NCI-H187 (cell line): ENCODE results near the gene ZNF839.
"Not testable (repeated sequence)": the region's sequence is repeated elsewhere in the genome, so short reads cannot be mapped to it uniquely, and the experiment has no call there.

ENCODE experiments used
- DNase-seq, 2 experiments: peaks; one replicate each; lab custom pipeline; 2025; lab: John Stamatoyannopoulos, UW

ZNF839 gene

DNA sequence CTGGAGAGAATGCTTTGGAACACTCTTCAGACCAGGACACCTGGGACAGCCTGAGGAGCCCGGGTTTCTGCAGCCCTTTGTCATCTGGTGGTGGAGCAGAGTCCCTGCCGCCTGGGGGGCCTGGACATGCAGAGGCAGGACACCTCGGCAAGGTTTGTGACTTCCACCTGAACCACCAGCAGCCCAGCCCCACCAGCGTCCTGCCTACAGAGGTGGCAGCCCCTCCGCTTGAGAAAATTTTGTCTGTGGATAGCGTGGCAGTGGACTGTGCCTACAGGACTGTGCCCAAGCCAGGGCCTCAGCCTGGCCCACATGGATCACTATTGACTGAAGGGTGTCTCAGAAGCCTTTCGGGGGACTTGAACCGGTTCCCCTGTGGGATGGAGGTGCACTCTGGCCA is 22.0 kb downstream of the ZNF839 start:
- DNase-seq = no peak

DNA sequence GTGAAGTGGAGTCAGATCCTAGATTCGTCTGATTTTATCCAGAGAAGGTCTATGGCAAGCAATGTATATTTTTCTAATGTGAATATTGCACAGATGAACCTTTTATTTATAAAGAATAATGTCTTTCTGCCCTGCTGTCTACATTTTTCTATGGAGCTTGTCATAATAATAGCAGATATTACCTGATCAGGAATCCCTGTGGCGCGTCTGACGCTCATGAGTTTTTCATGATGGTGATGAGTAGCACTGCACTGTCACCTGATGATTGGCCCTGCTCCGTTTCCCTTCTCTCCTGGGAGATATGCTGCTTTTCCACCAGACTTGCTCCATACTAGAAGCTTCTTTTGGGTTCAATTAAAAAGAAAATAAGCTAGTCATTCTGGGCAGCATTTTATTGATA is 22.7 kb downstream of the ZNF839 start:
- no peak for DNase-seq

DNA sequence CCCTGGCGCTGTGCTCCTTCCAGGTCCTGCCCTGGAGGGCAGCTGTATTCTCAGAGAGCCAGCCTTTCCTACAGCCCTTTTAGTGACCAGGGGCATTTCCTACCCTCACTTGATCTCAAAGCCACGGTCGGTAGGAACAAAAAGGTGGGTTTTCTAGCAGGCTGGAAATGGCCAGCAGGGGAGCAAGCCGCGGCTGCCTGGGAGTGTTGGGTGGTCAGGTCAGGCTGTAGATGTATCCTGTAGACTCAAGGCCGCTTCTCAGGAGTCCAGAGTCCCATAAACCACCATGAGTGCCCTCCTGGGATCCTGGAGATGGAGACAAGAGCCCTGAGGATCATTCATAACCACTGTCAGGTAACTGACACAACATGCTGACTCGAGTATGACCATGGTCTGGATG is 24.5 kb downstream of the ZNF839 start:
- no peak for DNase-seq

DNA sequence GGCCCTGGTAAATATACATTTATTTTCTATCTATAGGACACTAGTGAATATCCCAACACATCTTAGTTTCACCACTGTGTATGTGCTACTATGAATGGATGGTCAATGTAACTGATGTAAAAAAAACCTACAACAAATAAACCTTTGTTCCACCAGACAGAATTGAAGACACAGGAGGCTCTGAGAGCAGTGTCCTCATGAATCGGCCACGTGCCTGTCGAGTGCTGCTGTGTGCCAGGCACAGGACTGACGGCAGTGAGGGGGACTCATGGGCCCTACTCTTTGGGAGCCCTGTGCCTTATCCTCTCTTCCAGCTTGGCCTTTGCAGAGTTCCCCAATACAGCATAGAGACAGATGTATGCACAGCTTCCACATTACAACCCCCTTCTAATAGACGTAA is 24.9 kb downstream of the ZNF839 start:
- no peak for DNase-seq

DNA sequence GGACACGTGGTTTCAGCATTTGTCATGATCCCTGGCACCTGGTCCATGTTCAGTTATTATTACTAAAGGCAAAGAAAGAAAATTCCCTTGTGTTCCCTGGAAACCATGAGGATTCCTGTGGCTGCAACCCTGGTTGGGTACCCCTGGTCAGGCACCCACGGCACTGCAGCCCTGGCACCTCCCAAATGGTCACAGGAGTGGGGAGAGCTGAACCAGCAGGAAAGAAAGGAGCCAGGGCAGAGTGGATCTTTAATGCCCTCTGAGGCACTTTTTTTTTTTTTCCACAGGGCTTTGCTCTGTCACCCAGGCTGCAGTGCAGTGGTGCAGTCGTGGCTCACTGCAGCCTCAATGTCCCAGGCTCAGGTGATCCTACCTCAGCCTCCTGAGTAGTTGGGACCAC is 25.7 kb downstream of the ZNF839 start:
- DNase-seq = no peak

DNA sequence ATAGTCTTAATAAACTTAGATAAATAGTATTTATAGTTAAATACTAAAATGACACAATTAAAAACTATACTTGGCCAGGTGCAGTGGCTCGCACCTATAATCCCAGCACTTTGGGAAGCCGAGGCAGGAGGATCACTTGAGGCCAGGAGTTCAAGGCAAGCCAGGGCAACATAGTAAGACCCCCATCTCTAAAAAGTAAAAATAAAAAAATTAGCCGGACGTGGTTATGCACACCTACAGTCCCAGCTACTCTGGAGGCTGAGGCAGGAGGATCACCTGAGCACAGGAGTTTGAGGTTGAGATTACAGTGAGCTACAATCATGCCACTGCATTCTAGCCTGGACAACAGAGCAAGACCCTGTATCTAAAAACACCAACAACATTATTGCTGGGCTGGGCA is 27.1 kb downstream of the ZNF839 start:
- no peak for DNase-seq

DNA sequence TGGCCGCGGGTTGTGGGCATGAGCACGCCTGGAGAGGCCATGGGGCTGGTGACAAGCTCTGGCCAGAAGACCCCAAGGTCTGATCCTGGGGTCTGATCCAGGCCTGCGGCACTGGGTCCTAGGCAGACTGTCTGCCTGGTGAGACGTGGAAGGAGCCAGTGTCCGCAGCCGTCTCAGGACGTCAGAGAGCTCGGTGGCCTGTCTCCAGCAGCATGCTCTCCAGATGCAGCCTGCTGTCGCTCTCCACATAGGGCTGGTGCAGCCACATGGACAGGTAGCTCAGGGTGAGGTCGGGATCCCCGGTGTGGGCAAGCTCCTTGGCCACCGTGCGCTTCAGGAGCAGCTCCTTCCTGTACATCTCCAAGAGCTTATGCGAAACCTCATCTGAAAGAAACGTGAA is 28.8 kb downstream of the ZNF839 start:
- DNase-seq = no peak

DNA sequence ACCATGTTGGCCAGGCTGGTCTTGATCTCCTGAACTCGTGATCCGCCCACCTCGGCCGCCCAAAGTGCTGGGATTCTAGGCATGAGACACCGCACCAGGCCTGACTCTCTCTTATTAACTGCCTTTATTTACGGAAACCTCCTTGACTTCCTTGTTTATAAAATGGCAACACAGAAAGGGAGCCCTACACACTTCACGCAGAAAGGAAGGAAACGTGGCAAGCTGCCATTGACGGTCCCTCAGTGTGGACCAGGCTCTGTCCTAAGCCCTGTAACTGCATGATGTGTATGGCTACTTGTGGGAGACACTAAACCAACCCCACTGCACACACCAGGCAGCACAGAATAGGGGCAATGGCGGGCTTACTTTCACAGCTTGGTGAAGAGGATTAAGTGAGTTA is 31.5 kb downstream of the ZNF839 start:
- DNase-seq = no peak

DNA sequence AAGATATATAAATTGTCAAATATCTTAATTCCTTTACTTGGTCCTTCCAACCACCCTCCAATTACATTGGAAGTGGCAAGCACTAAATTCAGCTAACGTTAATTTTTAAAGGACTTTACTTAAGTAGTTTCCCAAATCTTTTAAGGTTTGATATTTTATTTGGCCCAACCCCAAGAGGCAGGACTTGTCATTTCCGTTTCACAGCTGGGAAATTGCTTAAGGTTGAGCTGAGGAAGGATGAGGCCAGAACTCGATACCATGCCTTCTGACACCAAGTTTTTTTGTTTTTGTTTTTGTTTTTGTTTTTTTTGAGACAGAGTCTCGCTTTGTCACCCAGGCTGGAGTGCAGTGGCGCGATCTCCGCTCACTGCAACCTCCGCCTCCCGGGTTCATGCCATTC is 32.0 kb downstream of the ZNF839 start:
- not testable (repeated sequence) for DNase-seq

DNA sequence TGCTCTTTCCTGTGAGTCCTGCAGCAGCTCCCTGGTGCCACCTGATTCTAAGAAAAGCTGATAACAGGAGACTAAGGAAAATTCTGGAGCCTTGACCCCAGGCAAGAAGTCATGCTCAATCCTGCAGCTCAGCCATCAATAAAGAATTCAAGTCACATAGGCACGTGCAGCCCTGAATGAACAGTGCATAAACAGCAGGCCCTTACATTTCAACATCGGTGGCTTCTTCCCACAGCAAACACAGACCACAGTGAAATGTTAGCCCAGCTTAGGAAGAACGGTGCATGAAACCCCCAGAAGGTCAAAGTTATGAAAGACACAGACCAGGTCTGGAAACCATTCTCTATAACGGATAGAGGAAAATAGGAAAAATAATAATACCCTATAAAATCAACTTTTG is 32.7 kb downstream of the ZNF839 start:
- no peak for DNase-seq

DNA sequence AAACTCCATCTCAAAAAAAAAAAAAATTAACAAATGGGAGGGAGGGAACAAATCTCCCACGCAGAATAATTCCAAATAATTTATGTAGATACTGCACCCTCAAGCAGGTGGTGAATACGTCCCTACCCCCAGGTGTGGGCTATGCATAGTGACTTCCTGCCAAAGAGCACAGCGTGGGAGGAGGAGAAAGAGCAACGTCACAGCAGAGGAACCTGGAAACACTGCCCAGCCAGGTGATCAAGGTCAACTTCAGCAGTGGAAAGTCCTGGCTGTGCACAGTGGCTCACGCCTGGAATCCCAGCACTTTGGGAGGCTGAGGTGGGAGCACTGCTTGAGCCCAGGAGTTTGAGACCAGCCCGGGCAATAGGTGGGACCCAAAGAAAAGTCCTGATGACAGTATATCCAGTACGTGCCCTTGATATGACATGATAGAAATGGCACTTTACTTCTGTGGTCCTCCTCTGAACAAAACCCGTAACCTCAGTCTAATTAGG is 33.6 kb downstream of the ZNF839 start:
- DNase-seq = no peak

DNA sequence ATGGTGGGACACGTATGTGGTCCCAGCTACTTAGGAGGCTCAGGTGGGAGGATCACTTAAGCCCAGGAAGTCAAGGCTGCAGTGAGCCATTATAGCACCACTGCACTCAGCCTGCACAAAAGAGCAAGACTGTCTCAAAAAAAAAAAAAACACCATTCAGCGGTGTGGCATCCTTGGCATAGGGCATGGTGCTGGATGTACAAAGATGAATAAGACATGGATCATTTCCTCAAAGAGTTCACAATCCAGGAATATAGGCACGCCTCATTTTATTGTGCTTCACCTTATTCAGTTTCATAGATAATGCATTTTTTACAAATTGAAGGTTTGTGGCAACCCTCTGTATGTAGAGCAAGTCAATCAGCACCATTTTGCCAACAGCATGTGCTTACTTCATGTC is 36.7 kb downstream of the ZNF839 start:
- no peak for DNase-seq

DNA sequence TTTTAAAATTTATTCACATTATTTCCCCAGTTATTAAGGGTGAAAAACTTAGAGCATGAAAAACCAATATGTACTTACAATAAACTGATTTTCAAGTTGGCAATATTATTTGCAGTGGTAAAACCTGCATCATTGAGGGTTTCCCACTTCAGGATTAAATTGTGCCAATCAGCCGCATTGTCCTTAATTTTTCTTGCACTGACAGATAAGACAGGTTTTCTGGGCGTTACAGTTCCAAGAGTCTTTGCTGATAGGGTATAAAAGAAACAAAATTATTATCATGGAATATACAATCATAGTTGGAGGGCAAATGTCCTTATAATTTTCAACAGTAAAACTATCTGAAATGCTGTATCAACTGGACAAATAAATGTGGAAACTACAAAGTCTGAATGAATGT is 39.8 kb downstream of the ZNF839 start:
- no peak for DNase-seq

DNA sequence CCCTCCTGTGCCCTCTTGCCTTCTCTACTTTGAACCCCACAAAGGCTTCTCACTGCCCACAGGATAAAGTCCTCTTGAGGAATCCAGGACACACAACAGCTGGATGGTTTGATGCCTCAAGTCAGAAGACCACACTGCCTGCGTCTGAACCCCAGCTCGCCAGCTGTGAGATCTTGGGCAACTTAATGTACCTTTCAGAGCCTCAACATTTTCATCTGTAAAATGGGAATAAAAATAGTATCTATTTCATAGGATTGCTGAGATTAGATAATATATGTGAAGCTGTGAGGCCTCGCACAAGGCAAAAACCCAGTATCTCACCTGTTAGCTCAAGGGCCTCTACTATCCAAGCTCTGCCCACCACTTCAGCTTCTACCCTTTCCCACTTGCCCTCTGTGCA is 40.8 kb downstream of the ZNF839 start:
- DNase-seq = no peak

DNA sequence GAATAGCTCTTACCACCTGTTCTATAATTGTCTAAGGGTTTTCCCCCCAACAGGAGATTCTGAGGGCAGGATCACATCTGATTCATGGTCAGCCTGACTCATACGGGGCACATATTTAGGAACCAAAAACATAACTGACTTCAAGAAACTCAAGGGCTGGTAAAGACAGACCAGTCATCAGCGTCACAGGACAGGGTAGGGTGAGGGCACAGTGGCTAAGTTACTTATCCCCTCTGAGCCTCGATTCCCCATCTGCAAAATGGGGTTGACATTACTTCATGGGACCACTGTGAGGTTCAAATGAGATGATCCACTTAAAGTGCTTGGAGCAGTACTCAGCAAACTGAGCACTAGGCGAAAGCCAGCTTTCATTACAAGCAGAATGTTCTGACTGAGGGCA is 42.5 kb downstream of the ZNF839 start:
- DNase-seq = no peak

DNA sequence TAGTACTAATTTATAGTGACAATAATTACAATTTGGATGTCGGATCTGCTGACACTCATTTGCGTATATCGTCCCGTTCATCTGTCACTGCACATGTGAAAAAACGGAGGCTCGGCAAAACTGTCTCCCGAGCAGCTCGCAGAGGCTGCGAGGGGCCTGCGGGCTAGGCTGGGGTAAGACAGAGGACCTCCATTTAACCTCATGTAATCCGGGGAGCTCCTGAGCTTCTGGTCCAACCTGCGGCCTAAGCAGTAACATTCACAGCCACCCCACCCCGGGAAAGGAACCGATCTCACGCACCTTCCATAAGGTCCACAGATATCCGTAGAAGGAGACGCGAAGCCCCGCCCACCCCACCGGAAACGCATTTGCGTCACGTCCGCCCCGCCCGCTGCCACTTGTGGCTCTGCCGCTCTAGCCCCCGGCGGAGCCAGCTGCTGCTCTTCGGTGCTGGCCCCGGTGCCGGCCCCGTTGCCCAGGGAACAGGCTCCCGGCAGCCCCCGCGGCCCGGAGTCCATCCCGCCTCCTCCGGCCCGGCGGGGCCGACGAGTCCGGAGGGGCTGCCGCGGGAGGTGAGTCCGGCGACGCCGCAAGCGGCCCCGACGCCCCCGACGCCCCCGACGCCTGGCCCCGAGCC is 43.1 kb downstream of the ZNF839 start, which contains the start of the genes CINP and TECPR2:
CINP (minus strand) TSS at position 346 of the 637 bp plus-strand sequence; CDS start at position 307, 39 bp downstream.
TECPR2 (plus strand) TSS at position 397 of the 637 bp plus-strand sequence. CDS start 13,781 bp downstream, outside the sequence.
- peak; percentile 95 for DNase-seq

DNA sequence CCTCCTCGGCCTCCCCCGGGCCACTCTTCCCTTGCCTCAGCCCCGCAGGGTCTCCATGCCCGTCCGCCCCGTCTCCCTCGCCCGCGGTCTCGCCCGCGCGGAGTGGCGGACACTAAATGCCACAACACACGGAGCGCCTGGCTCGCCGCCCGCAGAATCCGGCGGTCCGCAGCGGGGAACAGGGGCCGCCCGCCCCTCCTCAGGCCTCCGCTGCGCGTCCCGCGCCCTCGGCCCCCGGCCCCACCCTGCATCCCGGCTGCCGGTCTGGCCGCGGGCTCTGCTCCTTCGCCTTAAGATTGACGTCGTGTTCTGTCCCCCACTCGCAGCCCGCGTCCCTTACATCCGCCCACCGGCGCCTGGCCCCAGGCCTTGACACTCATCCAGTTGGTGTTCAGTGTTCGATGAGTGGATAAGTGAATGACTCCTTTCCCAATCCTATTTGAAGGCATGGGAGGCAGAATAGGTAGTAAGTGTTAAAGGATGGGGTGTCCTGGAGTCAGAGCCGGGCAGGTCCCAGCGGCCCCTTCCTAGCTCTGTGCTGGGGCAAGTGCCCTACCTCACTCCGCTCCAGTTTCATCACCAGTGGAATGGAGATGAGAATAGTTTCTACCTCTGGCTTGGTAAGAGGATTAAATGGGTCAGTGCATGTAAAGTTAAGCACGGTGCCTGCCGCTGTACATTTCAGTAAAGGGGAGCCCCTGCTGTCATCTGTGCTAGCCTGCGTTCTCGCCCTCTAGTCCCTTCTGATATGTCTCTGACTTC is 43.8 kb downstream of the ZNF839 start:
- no peak for DNase-seq

DNA sequence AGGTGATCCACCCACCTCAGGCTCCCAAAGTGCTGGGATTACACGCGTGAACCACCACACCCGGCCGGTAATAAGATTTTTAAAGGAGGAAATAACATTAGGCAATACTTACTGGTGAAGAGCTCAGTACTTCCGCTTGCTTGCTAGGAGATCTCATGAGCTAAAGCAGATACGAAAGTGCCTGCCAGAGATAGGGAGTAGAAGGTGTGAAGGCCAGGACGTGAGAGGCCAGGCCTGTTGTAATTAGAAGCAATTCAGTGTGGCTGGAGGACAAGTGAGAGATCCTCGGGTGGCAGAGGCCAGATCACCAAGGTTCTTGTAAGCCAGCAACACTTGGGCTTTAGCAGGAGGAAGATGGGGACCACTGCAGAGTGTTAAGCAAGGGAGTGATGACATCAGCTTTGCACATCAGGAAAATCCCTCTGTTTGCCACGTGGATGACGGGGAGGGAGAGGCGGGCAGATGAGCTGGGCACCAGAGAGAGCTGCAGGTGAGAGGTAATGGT is 50.8 kb downstream of the ZNF839 start:
- no peak for DNase-seq

DNA sequence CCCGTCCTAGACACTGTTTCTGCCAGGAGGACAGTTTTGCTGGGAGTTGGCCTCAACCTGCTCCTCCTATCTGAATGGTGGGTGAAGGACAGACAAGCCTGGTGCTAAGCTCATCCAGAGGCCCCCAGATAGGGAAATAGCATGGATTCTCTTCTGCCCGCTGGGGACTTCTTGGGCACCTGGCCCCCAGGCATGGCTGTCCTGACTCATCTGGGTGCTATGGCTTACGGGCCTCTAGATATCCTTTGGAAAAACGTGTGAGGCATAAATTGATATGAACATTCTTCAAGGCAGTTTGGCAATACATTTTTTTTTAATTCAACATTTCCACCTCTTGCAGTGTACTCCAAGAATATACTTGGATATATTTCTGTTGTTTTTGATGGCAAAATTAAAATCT is 51.8 kb downstream of the ZNF839 start:
- DNase-seq = no peak

DNA sequence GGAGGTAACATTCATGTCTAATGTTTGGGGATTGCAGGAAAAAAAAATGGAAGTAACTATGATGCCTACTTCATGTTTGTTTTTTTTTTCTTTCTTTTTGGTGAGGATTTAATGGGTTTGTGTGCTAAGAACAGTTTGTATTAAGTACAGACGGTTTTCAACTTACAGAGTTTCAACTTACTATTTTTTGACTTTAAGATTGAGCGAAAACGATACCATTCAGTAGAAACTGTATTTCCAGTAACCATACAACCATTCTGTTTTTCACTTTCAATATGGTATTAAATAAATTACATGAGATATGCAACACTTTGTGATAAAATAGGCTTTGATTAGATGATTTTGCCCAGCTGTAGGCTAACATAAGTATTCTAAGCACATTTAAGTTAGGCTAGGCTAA is 53.6 kb downstream of the ZNF839 start:
- no peak for DNase-seq

DNA sequence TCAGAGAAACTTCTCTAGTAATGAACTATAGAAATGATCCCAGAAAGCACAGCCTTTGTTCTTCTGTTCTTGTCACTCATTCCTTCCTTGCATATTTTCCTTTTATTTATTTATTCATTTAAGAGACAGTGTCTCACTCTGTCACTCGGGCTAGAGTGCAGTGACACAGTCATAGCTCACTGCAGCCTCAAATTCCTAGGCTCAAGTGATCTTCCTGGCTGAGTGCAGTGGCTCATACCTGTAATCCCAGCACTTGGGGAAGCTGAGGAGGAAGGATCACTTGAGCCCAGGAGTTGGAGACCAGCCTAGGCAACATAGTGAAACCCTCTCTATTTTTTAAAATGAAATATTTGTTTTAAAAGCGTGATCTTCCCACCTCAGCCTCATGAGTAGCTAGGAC is 54.7 kb downstream of the ZNF839 start:
- DNase-seq = no peak

DNA sequence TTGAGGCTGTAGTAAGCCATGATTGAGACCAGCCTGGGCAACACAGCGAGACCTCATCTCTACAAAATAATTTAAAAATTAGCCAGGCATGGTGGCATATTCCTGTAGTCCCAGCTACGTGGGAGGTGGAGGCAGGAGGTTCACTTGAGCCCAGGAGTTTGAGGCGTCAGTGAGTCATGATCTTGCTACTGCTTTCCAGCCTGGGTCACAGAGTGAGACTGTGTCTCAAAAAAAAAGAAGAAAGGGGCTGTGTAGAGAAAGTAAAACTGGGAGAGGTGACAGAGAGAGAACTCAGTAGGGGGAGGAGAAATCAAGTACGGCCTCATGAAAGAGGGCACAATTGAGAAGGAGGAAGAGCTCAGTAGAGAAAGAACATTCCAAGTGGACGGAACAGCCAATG is 55.6 kb downstream of the ZNF839 start:
- DNase-seq = no peak

DNA sequence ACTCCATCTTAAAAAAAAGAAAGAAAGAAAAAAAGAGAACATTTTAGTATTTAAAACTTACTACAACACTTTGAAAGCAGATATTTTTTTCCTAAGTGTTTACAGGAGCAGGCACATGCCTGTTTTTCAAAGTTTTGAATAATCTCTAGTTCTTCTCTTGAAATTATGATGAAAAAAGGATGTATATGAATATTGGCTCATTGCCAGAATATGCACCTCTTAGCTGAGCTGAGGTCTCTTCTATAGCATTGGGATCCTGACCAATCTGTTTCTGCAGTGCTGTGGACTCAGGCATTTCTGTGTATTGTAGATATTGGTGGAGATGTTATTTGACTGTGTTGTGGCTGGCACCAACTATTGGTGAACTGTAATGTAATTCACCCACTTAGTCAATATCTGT is 58.1 kb downstream of the ZNF839 start:
- DNase-seq = no peak
